Lower lobe of right lung (tissue), 2 donors: ENCODE measurements around the gene YIF1A. TPM values are rescaled to one million over a fixed set of nuclear protein-coding genes. Genes with fewer than 3 reads are reported as not detected.

Experiments used
- ATAC-seq, 2 donors: fragments of 200-7000 bp; cut with Tn5 transposase; one replicate each; pipeline ENCODE4 v1.9.1; 2020 to 2022; ENCODE audit warnings: mild to moderate bottlenecking in 2 of 2, moderate library complexity in 2 of 2
- DNase-seq: peaks from one replicate; pipeline ENCODE4 v3.0.0-alpha.2; 2020
- H3K27ac ChIP-seq: fragments of 200-600 bp; one replicate; pipeline ENCODE4 v1.8.0; 2022
- H3K27me3 ChIP-seq: fragments of 200-600 bp; one replicate; pipeline ENCODE4 v1.8.0; 2022; ENCODE audit warnings: low read depth
- H3K36me3 ChIP-seq: fragments of 200-600 bp; one replicate; pipeline ENCODE4 v1.8.0; 2022; ENCODE audit warnings: mild to moderate bottlenecking
- H3K4me1 ChIP-seq: fragments of 200-600 bp; one replicate; pipeline ENCODE4 v1.8.0; 2022
- H3K4me3 ChIP-seq: fragments of 200-600 bp; one replicate; pipeline ENCODE4 v1.8.0; 2022; ENCODE audit warnings: mild to moderate bottlenecking
- H3K9me3 ChIP-seq: fragments of 200-600 bp; one replicate; pipeline ENCODE4 v1.8.0; 2022
- intact Hi-C: fragments of 100-400 bp; cut with DNase I; formaldehyde crosslinking; loops from one replicate; pipeline ENCODE4 v1.11.0; 2022
- total RNA-seq: library from RNA; stranded (reverse); fragmentation: NEBNext Ultra II Directional; extraction: Animal tissue kit (Norgen Biotek cat#: 25700); gene quantifications from one replicate; pipeline ENCODE4 v1.2.1, GENCODE V29; 2021
- TF ChIP-seq, protein P1 (sequence below): fragments of 200-600 bp; IDR thresholded peaks from one replicate; pipeline ENCODE4 v1.8.0; 2022; ENCODE audit warnings: antibody characterized with exemption, mild to moderate bottlenecking
- donor health status: DM: no; HTN: yes; CAD: no; lungs with severe emphysema.

The YIF1A gene
- total RNA-seq, 1 donor from 2014 or later, result 67.8 TPM

DNA sequence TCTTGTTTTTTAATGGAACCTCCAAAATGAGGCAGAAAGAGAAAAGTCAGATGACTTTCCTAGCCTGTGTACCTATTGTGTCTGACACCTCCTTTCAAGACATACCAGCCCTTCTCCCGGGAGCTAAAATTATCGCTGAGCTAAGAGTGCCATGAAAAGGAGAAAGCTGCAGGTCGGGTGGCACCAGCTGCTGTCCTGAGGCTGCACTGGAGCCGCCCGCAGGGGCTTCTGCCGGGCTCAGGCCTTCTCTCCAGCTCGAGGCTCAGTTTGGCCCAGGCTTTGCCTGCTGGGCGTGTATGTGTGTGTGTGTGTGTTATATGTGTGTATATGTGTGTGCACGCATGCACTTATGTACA lies 48.2 kb downstream of the YIF1A start:
- intact Hi-C loops, result no loop called here
- Histone ChIP-seq H3K36me3 (peaks cover 89% of the 10 kb centered on the region), H3K27ac (no peak overlapping the region), H3K9me3 (no peaks in the 10 kb centered on the region), H3K4me3 (no peak overlapping the region), H3K27me3 (no peaks in the 10 kb centered on the region), H3K4me1 (no peaks in the 10 kb centered on the region)
- TF ChIP-seq, protein P1, sequence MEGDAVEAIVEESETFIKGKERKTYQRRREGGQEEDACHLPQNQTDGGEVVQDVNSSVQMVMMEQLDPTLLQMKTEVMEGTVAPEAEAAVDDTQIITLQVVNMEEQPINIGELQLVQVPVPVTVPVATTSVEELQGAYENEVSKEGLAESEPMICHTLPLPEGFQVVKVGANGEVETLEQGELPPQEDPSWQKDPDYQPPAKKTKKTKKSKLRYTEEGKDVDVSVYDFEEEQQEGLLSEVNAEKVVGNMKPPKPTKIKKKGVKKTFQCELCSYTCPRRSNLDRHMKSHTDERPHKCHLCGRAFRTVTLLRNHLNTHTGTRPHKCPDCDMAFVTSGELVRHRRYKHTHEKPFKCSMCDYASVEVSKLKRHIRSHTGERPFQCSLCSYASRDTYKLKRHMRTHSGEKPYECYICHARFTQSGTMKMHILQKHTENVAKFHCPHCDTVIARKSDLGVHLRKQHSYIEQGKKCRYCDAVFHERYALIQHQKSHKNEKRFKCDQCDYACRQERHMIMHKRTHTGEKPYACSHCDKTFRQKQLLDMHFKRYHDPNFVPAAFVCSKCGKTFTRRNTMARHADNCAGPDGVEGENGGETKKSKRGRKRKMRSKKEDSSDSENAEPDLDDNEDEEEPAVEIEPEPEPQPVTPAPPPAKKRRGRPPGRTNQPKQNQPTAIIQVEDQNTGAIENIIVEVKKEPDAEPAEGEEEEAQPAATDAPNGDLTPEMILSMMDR, result no peak
- DNase-seq, result no peak
- ATAC-seq, result no peak

DNA sequence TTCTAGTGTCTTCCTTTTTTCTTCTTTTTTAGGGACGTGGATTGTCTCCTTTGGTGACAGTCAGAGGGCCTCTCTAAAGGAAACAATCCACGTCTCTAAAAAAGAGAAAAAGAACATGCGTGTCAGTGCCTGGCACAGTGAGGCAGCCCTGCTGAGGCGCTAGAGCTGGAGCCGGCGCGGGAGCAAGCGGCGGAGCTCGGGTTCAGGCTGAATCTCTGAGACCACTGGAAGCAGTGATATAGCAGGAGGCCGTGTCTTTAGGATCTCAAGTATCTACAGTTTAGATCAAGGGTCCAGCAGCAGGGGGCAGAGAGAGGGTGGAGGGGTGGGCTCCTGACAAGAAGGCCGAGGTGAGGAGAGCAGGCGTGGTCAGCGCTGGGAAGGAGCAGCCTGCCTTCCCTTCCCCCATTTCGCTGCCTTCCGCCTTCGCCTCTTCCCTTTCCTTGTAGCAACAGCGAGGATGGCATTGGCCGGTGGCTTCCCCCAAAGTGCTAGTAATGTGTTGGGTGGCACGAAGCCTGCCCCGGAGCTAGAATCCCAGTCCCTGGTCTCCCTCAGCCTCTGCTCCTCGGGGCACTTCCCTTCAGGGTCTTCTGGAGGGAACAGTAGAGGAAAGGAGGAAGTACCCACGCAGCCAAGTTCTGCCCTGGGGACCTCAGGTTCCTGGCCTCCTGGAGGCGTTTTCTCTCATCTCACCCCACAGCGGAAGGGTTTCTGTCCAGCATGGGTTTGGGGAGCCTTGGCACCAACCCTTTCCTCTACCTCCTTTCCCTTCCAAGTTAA lies 48.8 kb downstream of the YIF1A start:
- peaks cover 92% of the 10 kb centered on the region for H3K36me3 ChIP-seq
- TF ChIP-seq, protein P1, result no peak
- DNase-seq, result no peak
- H3K4me1 ChIP-seq, result no peaks in the 10 kb centered on the region
- H3K4me3 ChIP-seq, result no peak overlapping the region
- intact Hi-C loops, result no loop called here
- H3K27ac ChIP-seq, result no peak overlapping the region
- no peak for ATAC-seq
- no peaks in the 10 kb centered on the region for H3K9me3 ChIP-seq
- no peaks in the 10 kb centered on the region for H3K27me3 ChIP-seq

DNA sequence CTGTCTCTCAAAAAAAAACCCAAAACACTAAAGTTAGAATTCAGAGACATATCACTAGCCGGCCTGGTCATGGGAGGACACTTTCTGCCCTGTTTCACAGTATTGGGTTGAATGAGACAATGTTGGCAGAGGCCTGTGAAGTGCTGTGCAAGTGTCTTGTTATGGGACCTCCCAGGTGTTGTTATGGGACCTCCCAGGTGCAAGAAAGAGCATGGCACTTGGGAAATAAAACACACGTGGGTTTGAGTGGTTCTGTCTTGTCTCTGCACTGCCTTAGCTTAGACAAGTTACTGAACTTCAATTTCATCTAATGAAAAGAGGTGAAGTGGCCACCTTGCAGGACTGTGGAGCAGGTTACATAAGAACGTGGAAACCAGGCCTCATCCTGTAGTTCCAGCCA lies 49.4 kb downstream of the YIF1A start:
- TF ChIP-seq, protein P1, result no peak
- ATAC-seq (no peak), DNase-seq (no peak)
- Histone ChIP-seq H3K4me3 (no peak overlapping the region), H3K27ac (no peak overlapping the region), H3K36me3 (peaks cover 92% of the 10 kb centered on the region), H3K4me1 (no peaks in the 10 kb centered on the region), H3K27me3 (no peaks in the 10 kb centered on the region), H3K9me3 (no peaks in the 10 kb centered on the region)
- intact Hi-C loops, result no loop called here

DNA sequence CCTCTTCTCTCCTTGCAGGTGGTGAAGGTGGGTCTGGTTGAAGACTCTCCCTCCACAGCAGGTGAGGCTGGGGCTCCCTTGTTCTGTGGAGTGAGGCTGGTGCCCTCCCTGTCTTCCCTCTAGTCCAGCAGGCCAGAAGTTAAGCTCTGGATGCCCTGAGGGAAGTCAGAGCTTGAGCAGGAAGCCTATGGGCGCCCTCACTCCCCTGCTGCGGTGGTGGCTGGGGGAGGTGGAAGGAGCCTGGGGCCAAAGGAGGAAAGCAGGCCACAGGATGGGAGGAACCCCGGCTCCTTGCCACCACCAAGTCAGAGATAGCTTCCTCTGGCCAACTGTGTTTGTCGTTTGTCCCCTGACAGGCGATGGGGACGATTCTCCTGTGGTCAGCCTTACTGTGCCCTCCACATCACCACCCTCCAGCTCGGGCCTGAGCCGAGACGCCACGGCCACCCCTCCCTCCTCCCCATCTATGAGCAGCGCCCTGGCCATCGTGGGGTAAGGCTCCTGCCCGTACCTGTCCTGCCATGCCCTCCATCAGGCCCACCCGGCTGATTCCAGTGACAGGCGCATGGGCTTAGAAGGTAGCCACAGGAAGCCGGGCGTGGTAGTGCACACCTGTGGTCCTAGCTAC lies 50.0 kb downstream of the YIF1A start:
- intact Hi-C loops, result no loop called here
- H3K4me3 ChIP-seq, result no peak overlapping the region
- no peaks in the 10 kb centered on the region for H3K4me1 ChIP-seq
- TF ChIP-seq, protein P1, result no peak
- DNase-seq (no peak), ATAC-seq (no peak)
- H3K27me3 ChIP-seq, result no peaks in the 10 kb centered on the region
- no peaks in the 10 kb centered on the region for H3K9me3 ChIP-seq
- H3K36me3 ChIP-seq, result peaks cover 96% of the 10 kb centered on the region
- H3K27ac ChIP-seq, result no peak overlapping the region

DNA sequence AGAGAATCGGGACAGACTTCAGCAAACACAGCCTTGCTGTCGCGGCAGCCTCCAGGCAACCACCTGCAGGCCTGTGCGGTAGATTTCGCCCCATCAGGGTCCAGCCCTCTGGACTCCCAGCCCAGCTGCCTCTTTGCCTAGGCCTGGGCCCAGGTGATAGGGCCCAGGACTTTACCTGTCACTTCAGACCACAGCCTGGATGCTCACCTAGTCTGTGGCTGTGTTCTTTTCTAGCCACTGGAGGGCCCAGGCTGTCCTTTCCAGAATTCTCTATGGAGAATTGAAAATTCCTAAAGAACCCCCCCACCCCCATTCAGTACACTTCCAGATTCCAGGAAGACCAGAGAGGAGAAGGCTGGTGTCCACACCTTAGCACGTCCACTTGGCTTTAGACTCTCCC lies 51.1 kb downstream of the YIF1A start:
- TF ChIP-seq, protein P1, result no peak
- ATAC-seq (no peak), DNase-seq (no peak)
- H3K27me3 ChIP-seq, result no peaks in the 10 kb centered on the region
- no peak overlapping the region for H3K27ac ChIP-seq
- H3K9me3 ChIP-seq, result no peaks in the 10 kb centered on the region
- no peaks in the 10 kb centered on the region for H3K4me1 ChIP-seq
- H3K36me3 ChIP-seq, result peaks cover 98% of the 10 kb centered on the region
- intact Hi-C loops, result no loop called here
- no peak overlapping the region for H3K4me3 ChIP-seq
